K562 (cell line): ENCODE results near the gene AFDN. TPM values are rescaled to one million over a fixed set of nuclear protein-coding genes. Genes with fewer than 3 reads are reported as not detected.

Experiments used
- ARHGAP35 ChIP-seq: fragments of 450-650 bp; IDR thresholded peaks from 2 replicates; pipeline ENCODE4 v1.6.1; 2018; ENCODE audit not compliant: partially characterized antibody
- ARID2 ChIP-seq: fragments of 450-650 bp; IDR thresholded peaks from 2 replicates; pipeline ENCODE4 v1.6.1; 2017; ENCODE audit warnings: antibody characterized with exemption, mild to moderate bottlenecking
- CEBPB ChIP-seq: fragments of 450-650 bp; IDR thresholded peaks from 2 replicates; pipeline ENCODE4 v1.6.1; 2016; ENCODE audit warnings: missing genetic modification characterization, missing compliant biosample characterization
- CTBP1 ChIP-seq: fragments of 450-650 bp; IDR thresholded peaks from 2 replicates; pipeline ENCODE4 v1.6.1; 2016; ENCODE audit warnings: borderline replicate concordance
- E2F3 ChIP-seq: fragments of 250-450 bp; sonication (Bioruptor Pico); IDR thresholded peaks from 2 replicates; pipeline ENCODE4 v1.4.0; 2020; ENCODE audit warnings: mild to moderate bottlenecking
- MECOM ChIP-seq: fragments of 250-450 bp; sonication (Bioruptor Pico); IDR thresholded peaks from 2 replicates; pipeline ENCODE4 v1.8.0; 2022; ENCODE audit warnings: inconsistent platforms
- MYC ChIP-seq, 2 experiments: fragments of 250-450 bp in 1 of 2; sonication (Bioruptor Pico) in 1 of 2; IDR thresholded peaks; 2 replicates each; pipeline versions ENCODE4 v1.5.1 to v1.6.1; 2012 to 2021; ENCODE audit warnings: low read depth in 2 of 2, borderline replicate concordance in 1 of 2, improper control_type of control experiment in 1 of 2, low read length in 1 of 2, mild to moderate bottlenecking in 1 of 2, moderate library complexity in 1 of 2
- NBN ChIP-seq: fragments of 450-650 bp; IDR thresholded peaks from 2 replicates; pipeline ENCODE4 v1.6.1; 2016; ENCODE audit warnings: low read depth, mild to moderate bottlenecking
- POLR2AphosphoS5 ChIP-seq: IDR thresholded peaks from 2 replicates; pipeline ENCODE4 v1.6.1; 2011; ENCODE audit warnings: mild to moderate bottlenecking, low read depth, low read length, moderate library complexity; ENCODE audit not compliant: control insufficient read depth, insufficient read depth
- PRMT5 ChIP-seq: sonication (generic); formaldehyde crosslinking; IDR thresholded peaks from 2 replicates; pipeline ENCODE4 v1.5.0; 2020; ENCODE audit warnings: missing genetic modification reagents
- ZNF232 ChIP-seq: sonication (generic); formaldehyde crosslinking; IDR thresholded peaks from 2 replicates; pipeline ENCODE4 v1.8.0; 2022; ENCODE audit warnings: mild to moderate bottlenecking, missing genetic modification reagents
- ZNF79 ChIP-seq: fragments of 250-450 bp; sonication (Bioruptor Pico); IDR thresholded peaks from 2 replicates; pipeline ENCODE4 v1.4.0; 2020; ENCODE audit warnings: low read depth, mild to moderate bottlenecking, moderate library complexity
- polyA plus RNA-seq, 8 experiments: library from polyadenylated mRNA; depleted of rRNA in 4 of 8; stranded (reverse) in 5 of 8; unstranded in 3 of 8; fragments of >200 nt; fragmentation: Nextera tagmentation in 2 of 8; fragmentation: Illumina TruSeq in 1 of 8; extraction: Ambion mirVana in 2 of 8; extraction: Trizol in 1 of 8; gene quantifications; 2 replicates each; pipeline versions ENCODE4 v1.2.1 to v1.2.3, GENCODE V29; 2011 to 2014; ENCODE audit warnings: inconsistent platforms in 1 of 8, missing spikeins in 1 of 8
- total RNA-seq, 7 experiments: library from RNA; depleted of rRNA in 6 of 7; stranded (reverse); fragments of >200 nt in 6 of 7; fragmentation: Illumina TruSeq in 2 of 7; extraction: Trizol in 2 of 7; gene quantifications; 2 replicates each; pipeline versions ENCODE4 v1.2.1 to v1.2.3, GENCODE V29; 2011 to 2021; ENCODE audit warnings: low replicate concordance in 1 of 7
- TF ChIP-seq, protein P1 (sequence below): fragments of 200-800 bp; sonication (Bioruptor generic); IDR thresholded peaks from 2 replicates; pipeline ENCODE4 v1.6.1; 2017; ENCODE audit warnings: missing genetic modification characterization, missing compliant biosample characterization
- TF ChIP-seq, protein P2 (sequence below): sonication (generic); formaldehyde crosslinking; IDR thresholded peaks from 2 replicates; pipeline ENCODE4 v1.8.1; 2023; ENCODE audit warnings: mild to moderate bottlenecking, missing genetic modification reagents
- TF ChIP-seq, protein P3 (sequence below): fragments of 450-650 bp; formaldehyde crosslinking; conservative IDR thresholded peaks from 2 replicates; pipeline ENCODE4 v1.4.0; 2022; ENCODE audit warnings: mild to moderate bottlenecking, missing genetic modification characterization
- TF ChIP-seq, protein P4 (sequence below), 2 experiments: fragments of 150-350 bp in 1 of 2; IDR thresholded peaks; 2 replicates each; pipeline ENCODE4 v1.6.1; 2012 to 2016; ENCODE audit warnings: low read depth in 2 of 2, low read length in 2 of 2, mild to moderate bottlenecking in 1 of 2, moderate library complexity in 1 of 2
- TF ChIP-seq, protein P5 (sequence below), 3 experiments: IDR thresholded peaks in 2 of 3; conservative IDR thresholded peaks in 1 of 3; 2 replicates each; pipeline ENCODE4 v1.5.1; 2011 to 2012; ENCODE audit warnings: low read length in 3 of 3, mild to moderate bottlenecking in 3 of 3, control low read depth in 2 of 3, improper control_type of control experiment in 1 of 3, inconsistent platforms in 1 of 3, low read depth in 1 of 3, mixed read lengths in 1 of 3, moderate library complexity in 1 of 3; ENCODE audit not compliant: insufficient read depth in 2 of 3

The AFDN gene
- total and polyA plus RNA-seq, 9 of the 15 experiments (the other 6 are each of a cell fraction or from before 2014, with no cell fraction given), result 7.2 to 129 (median 105) TPM

DNA sequence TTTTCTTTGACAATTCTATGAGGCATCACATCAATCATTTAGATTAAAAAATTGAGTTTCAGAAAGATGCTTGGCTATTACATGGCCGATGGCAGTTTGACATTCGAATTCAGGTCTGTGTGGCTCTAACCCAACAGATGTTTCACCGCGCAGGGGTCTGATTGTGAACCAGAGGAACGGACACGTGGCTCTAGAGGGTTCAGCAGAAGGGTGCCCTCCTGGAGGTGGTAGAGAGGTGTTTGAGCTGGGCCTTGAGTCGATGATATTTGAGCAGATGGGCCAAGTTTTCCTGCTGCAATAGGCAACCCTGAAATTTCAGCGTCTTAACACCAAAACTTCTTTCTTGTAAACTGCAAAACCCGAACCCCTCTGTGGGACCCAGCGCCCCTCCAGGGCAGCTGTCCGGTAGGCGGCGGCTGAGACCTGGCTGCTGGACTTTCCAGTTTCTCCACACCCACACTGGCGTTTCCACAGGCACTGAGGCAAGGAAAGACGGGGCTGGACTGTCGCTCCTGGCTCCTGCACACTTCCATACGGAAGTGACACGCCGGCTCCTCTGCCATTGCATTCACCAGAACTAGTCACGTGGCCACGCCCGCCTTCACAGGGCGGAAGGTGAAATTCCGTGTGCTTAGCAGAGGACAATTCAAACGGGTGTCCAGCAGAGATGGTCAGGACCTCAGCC is 11.3 kb upstream of the AFDN start (continued):
- TF ChIP-seq ZNF232 (CRISPR knock-in tag) (no peak), MYC (IDR thresholded peaks at IDR 0.05; ENCODE audit: low read depth, low read length) (peak; percentile 48; the same call in 1 of the 2 replicates), MYC (CRISPR knock-in tag; IDR thresholded peaks at IDR 0.05; ENCODE audit: borderline replicate concordance, low read depth) (no peak), ZNF79 (CRISPR knock-in tag) (no peak), NBN (no peak), MECOM (CRISPR knock-in tag) (no peak), ARID2 (no peak), CEBPB (tag) (no peak), E2F3 (CRISPR knock-in tag) (no peak), ARHGAP35 (no peak), POLR2AphosphoS5 (no peak), PRMT5 (CRISPR knock-in tag) (no peak), CTBP1 (no peak)
- TF ChIP-seq, protein P1, sequence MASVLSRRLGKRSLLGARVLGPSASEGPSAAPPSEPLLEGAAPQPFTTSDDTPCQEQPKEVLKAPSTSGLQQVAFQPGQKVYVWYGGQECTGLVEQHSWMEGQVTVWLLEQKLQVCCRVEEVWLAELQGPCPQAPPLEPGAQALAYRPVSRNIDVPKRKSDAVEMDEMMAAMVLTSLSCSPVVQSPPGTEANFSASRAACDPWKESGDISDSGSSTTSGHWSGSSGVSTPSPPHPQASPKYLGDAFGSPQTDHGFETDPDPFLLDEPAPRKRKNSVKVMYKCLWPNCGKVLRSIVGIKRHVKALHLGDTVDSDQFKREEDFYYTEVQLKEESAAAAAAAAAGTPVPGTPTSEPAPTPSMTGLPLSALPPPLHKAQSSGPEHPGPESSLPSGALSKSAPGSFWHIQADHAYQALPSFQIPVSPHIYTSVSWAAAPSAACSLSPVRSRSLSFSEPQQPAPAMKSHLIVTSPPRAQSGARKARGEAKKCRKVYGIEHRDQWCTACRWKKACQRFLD (CRISPR knock-in tag), result no peak
- TF ChIP-seq, protein P2, sequence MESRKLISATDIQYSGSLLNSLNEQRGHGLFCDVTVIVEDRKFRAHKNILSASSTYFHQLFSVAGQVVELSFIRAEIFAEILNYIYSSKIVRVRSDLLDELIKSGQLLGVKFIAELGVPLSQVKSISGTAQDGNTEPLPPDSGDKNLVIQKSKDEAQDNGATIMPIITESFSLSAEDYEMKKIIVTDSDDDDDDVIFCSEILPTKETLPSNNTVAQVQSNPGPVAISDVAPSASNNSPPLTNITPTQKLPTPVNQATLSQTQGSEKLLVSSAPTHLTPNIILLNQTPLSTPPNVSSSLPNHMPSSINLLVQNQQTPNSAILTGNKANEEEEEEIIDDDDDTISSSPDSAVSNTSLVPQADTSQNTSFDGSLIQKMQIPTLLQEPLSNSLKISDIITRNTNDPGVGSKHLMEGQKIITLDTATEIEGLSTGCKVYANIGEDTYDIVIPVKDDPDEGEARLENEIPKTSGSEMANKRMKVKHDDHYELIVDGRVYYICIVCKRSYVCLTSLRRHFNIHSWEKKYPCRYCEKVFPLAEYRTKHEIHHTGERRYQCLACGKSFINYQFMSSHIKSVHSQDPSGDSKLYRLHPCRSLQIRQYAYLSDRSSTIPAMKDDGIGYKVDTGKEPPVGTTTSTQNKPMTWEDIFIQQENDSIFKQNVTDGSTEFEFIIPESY (CRISPR knock-in tag), result no peak
- TF ChIP-seq, protein P3, sequence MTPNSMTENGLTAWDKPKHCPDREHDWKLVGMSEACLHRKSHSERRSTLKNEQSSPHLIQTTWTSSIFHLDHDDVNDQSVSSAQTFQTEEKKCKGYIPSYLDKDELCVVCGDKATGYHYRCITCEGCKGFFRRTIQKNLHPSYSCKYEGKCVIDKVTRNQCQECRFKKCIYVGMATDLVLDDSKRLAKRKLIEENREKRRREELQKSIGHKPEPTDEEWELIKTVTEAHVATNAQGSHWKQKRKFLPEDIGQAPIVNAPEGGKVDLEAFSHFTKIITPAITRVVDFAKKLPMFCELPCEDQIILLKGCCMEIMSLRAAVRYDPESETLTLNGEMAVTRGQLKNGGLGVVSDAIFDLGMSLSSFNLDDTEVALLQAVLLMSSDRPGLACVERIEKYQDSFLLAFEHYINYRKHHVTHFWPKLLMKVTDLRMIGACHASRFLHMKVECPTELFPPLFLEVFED, result no peak
- TF ChIP-seq, protein P4, sequence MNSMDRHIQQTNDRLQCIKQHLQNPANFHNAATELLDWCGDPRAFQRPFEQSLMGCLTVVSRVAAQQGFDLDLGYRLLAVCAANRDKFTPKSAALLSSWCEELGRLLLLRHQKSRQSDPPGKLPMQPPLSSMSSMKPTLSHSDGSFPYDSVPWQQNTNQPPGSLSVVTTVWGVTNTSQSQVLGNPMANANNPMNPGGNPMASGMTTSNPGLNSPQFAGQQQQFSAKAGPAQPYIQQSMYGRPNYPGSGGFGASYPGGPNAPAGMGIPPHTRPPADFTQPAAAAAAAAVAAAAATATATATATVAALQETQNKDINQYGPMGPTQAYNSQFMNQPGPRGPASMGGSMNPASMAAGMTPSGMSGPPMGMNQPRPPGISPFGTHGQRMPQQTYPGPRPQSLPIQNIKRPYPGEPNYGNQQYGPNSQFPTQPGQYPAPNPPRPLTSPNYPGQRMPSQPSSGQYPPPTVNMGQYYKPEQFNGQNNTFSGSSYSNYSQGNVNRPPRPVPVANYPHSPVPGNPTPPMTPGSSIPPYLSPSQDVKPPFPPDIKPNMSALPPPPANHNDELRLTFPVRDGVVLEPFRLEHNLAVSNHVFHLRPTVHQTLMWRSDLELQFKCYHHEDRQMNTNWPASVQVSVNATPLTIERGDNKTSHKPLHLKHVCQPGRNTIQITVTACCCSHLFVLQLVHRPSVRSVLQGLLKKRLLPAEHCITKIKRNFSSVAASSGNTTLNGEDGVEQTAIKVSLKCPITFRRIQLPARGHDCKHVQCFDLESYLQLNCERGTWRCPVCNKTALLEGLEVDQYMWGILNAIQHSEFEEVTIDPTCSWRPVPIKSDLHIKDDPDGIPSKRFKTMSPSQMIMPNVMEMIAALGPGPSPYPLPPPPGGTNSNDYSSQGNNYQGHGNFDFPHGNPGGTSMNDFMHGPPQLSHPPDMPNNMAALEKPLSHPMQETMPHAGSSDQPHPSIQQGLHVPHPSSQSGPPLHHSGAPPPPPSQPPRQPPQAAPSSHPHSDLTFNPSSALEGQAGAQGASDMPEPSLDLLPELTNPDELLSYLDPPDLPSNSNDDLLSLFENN (IDR thresholded peaks at IDR 0.05; ENCODE audit: low read depth in 2 of 2, low read length in 2 of 2), result no peak
- TF ChIP-seq, protein P5, sequence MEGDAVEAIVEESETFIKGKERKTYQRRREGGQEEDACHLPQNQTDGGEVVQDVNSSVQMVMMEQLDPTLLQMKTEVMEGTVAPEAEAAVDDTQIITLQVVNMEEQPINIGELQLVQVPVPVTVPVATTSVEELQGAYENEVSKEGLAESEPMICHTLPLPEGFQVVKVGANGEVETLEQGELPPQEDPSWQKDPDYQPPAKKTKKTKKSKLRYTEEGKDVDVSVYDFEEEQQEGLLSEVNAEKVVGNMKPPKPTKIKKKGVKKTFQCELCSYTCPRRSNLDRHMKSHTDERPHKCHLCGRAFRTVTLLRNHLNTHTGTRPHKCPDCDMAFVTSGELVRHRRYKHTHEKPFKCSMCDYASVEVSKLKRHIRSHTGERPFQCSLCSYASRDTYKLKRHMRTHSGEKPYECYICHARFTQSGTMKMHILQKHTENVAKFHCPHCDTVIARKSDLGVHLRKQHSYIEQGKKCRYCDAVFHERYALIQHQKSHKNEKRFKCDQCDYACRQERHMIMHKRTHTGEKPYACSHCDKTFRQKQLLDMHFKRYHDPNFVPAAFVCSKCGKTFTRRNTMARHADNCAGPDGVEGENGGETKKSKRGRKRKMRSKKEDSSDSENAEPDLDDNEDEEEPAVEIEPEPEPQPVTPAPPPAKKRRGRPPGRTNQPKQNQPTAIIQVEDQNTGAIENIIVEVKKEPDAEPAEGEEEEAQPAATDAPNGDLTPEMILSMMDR (IDR thresholded peaks at IDR 0.05 in 2 of 3, conservative IDR thresholded peaks at IDR 0.05 in 1 of 3; ENCODE audit: insufficient read depth in 2 of 3, low read depth in 1 of 3, low read length in 3 of 3), result no peak
